GM12878 (cell line): ENCODE results near the gene ZNF592. TPM values are rescaled to one million over a fixed set of nuclear protein-coding genes. Genes with fewer than 3 reads are reported as not detected.

Experiments
- ATAC-seq: fragments of 200-7000 bp; cut with Tn5 transposase; 3 replicates; pipeline ENCODE4 v1.9.1; 2020; ENCODE audit warnings: mild to moderate bottlenecking, moderate library complexity
- BruUV-seq: library from RNA; stranded (reverse); fragments of 400-500 nt; replicated peaks from 2 replicates; lab custom pipeline; 2021; lab: Mats Ljungman, UMichigan
- CTCF ChIA-PET: fragments of 300-600 bp; sonication (Branson Sonifier 250); formaldehyde crosslinking; extraction: SDS; loops from one replicate; lab custom pipeline; 2021; ENCODE audit warnings: inconsistent platforms; lab: Yijun Ruan, JAX
- POLR2A ChIA-PET: fragments of 350-600 bp; formaldehyde crosslinking; extraction: SDS; loops from one replicate; lab custom pipeline; 2021; ENCODE audit warnings: inconsistent platforms; lab: Charles Lee
- RAD21 ChIA-PET: fragments of 300-600 bp; sonication (Branson Sonifier 250); formaldehyde crosslinking; loops from one replicate; lab custom pipeline; 2023; ENCODE audit warnings: antibody characterized with exemption; ENCODE audit not compliant: unreplicated experiment; lab: Charles Lee
- SMC1A ChIA-PET: fragments of 300-600 bp; sonication (Branson Sonifier 250); formaldehyde crosslinking; loops from one replicate; lab custom pipeline; 2023; ENCODE audit not compliant: unreplicated experiment, uncharacterized antibody; lab: Charles Lee
- DNase-seq: peaks from one replicate; pipeline ENCODE4 v3.0.0-alpha.2; 2011; ENCODE audit warnings: low read depth, low spot score
- FAIRE-seq: peaks from 3 replicates; lab custom pipeline; 2011; peaks lifted over from hg19 to GRCh38; lab: Jason Lieb, UNC
- H2AFZ ChIP-seq: 2 replicates; pipeline ENCODE4 v1.6.0; 2011; ENCODE audit warnings: low read depth, low read length, control low read depth; ENCODE audit not compliant: control insufficient read depth
- H3K27ac ChIP-seq: 2 replicates; pipeline ENCODE4 v1.5.1; 2011; ENCODE audit warnings: control low read depth; ENCODE audit not compliant: control insufficient read depth, insufficient read depth
- H3K27me3 ChIP-seq, 2 experiments: replicated peaks in 1 of 2; 2 replicates each; pipeline versions ENCODE4 v1.6.0 to v1.6.1; 2011; ENCODE audit warnings: low read length in 1 of 2; ENCODE audit not compliant: control insufficient read depth in 2 of 2, insufficient read depth in 2 of 2
- H3K36me3 ChIP-seq, 2 experiments: 2 replicates each; pipeline ENCODE4 v1.5.1; 2011; ENCODE audit warnings: low read length in 1 of 2; ENCODE audit not compliant: control insufficient read depth in 2 of 2, insufficient read depth in 2 of 2
- H3K4me1 ChIP-seq: 2 replicates; pipeline ENCODE4 v1.6.1; 2011; ENCODE audit warnings: mild to moderate bottlenecking, low read length, moderate library complexity, mixed read lengths; ENCODE audit not compliant: control insufficient read depth, insufficient read depth
- H3K4me2 ChIP-seq: 2 replicates; pipeline ENCODE4 v1.6.0; 2011; ENCODE audit warnings: control low read depth; ENCODE audit not compliant: control insufficient read depth, insufficient read depth
- H3K4me3 ChIP-seq: fragments of 200-600 bp; sonication (generic); 2 replicates; pipeline ENCODE4 v1.5.1; 2016
- H3K79me2 ChIP-seq: 2 replicates; pipeline ENCODE4 v1.6.0; 2011; ENCODE audit warnings: low read length; ENCODE audit not compliant: control insufficient read depth, insufficient read depth
- H3K9ac ChIP-seq: 2 replicates; pipeline ENCODE4 v1.8.0; 2011; ENCODE audit warnings: low read length, control low read depth, mixed read lengths; ENCODE audit not compliant: control insufficient read depth, insufficient read depth
- H3K9me3 ChIP-seq: replicated peaks from 3 replicates; pipeline ENCODE4 v1.5.1; 2011; ENCODE audit warnings: mild to moderate bottlenecking, low read length; ENCODE audit not compliant: control insufficient read depth, insufficient read depth
- H4K20me1 ChIP-seq: 2 replicates; pipeline ENCODE4 v1.6.0; 2011; ENCODE audit not compliant: control insufficient read depth, insufficient read depth
- ATF7 ChIP-seq: fragments of 450-650 bp; IDR thresholded peaks from 2 replicates; pipeline ENCODE4 v1.6.1; 2016; ENCODE audit warnings: low read depth, mild to moderate bottlenecking
- BHLHE40 ChIP-seq, 2 experiments: fragments of 450-650 bp in 1 of 2; IDR thresholded peaks; 2 replicates each; pipeline ENCODE4 v1.6.1; 2011 to 2017; ENCODE audit warnings: low read depth in 2 of 2, borderline replicate concordance in 1 of 2, improper control_type of control experiment in 1 of 2, low read length in 1 of 2, mild to moderate bottlenecking in 1 of 2
- BRCA1 ChIP-seq: IDR thresholded peaks from 2 replicates; pipeline ENCODE4 v1.6.1; 2011; ENCODE audit warnings: low read depth, low read length, improper control_type of control experiment
- DPF2 ChIP-seq: fragments of 450-650 bp; IDR thresholded peaks from 2 replicates; pipeline ENCODE4 v1.6.1; 2017; ENCODE audit warnings: mild to moderate bottlenecking
- IKZF1 ChIP-seq: fragments of 450-650 bp; conservative IDR thresholded peaks from 2 replicates; pipeline ENCODE4 v1.6.1; 2017; ENCODE audit warnings: antibody characterized with exemption, mild to moderate bottlenecking
- IKZF2 ChIP-seq, 2 experiments: fragments of 450-650 bp; IDR thresholded peaks; 2 replicates each; pipeline ENCODE4 v1.6.1; 2017; ENCODE audit warnings: mild to moderate bottlenecking in 2 of 2, moderate library complexity in 2 of 2
- MTA2 ChIP-seq: fragments of 450-650 bp; IDR thresholded peaks from 2 replicates; pipeline ENCODE4 v1.6.1; 2016; ENCODE audit warnings: low read depth, mild to moderate bottlenecking, moderate library complexity
- NFXL1 ChIP-seq: fragments of 450-650 bp; IDR thresholded peaks from 2 replicates; pipeline ENCODE4 v1.6.1; 2017; ENCODE audit warnings: antibody characterized with exemption, mild to moderate bottlenecking, borderline replicate concordance
- NR2C1 ChIP-seq: fragments of 450-650 bp; IDR thresholded peaks from 2 replicates; pipeline ENCODE4 v1.6.1; 2017; ENCODE audit warnings: antibody characterized with exemption, mild to moderate bottlenecking, moderate library complexity
- NR2F1 ChIP-seq: fragments of 450-650 bp; conservative IDR thresholded peaks from 2 replicates; pipeline ENCODE4 v1.6.1; 2017; ENCODE audit warnings: mild to moderate bottlenecking
- WGBS: methylation state at CpG from one replicate; pipeline ENCODE4 v1.1.6; 2016; ENCODE audit warnings: low lambda C conversion rate; ENCODE audit not compliant: insufficient replicate concordance, insufficient coverage; ENCODE audit errors: missing lambda C conversion rate; 5-methylcytosine and 5-hydroxymethylcytosine counted together
- in situ Hi-C: fragments of 300-500 bp; cut with MboI; formaldehyde crosslinking; loops from 9 replicates; pipeline ENCODE4 v1.14.3; 2018; ENCODE audit warnings: mixed read lengths
- intact Hi-C: fragments of 100-400 bp; cut with micrococcal nuclease; formaldehyde crosslinking; loops from one replicate; pipeline ENCODE4 v1.14.2; 2022; ENCODE audit not compliant: unreplicated experiment
- polyA plus RNA-seq, 11 experiments: library from polyadenylated mRNA; depleted of rRNA in 4 of 11; unstranded in 6 of 11; stranded (reverse) in 5 of 11; fragments of >200 nt; fragmentation: Nextera tagmentation in 4 of 11; fragmentation: Illumina TruSeq in 1 of 11; extraction: Ambion mirVana in 4 of 11; extraction: Trizol in 1 of 11; gene quantifications; 1 replicate in 1 of 11; 2 replicates in 10 of 11; pipeline versions ENCODE4 v1.2.1 to v1.2.3, GENCODE V29; 2011 to 2016; ENCODE audit warnings: inconsistent platforms in 2 of 11, missing spikeins in 2 of 11, low read depth in 1 of 11
- total RNA-seq, 4 experiments: library from RNA; depleted of rRNA in 3 of 4; stranded (reverse); fragments of >200 nt in 3 of 4; fragmentation: Illumina TruSeq in 1 of 4; extraction: Trizol in 1 of 4; gene quantifications; 2 replicates each; pipeline versions ENCODE4 v1.2.1 to v1.2.3, GENCODE V29; 2013 to 2021
- TF ChIP-seq, protein P1 (sequence below): fragments of 450-650 bp; IDR thresholded peaks from 2 replicates; pipeline ENCODE4 v1.6.1; 2016; ENCODE audit warnings: mild to moderate bottlenecking
- TF ChIP-seq, protein P2 (sequence below): fragments of 450-650 bp; IDR thresholded peaks from 2 replicates; pipeline ENCODE4 v1.6.1; 2017; ENCODE audit warnings: low read depth, mild to moderate bottlenecking, moderate library complexity
- TF ChIP-seq, protein P3 (sequence below): fragments of 450-650 bp; IDR thresholded peaks from 2 replicates; pipeline ENCODE4 v1.6.1; 2017; ENCODE audit warnings: mild to moderate bottlenecking, moderate library complexity

The ZNF592 gene
- total and polyA plus RNA-seq, 10 of the 15 experiments (the other 5 are each of a cell fraction or from before 2014, with no cell fraction given): 0.95 to 23.7 (median 8.6) TPM

DNA sequence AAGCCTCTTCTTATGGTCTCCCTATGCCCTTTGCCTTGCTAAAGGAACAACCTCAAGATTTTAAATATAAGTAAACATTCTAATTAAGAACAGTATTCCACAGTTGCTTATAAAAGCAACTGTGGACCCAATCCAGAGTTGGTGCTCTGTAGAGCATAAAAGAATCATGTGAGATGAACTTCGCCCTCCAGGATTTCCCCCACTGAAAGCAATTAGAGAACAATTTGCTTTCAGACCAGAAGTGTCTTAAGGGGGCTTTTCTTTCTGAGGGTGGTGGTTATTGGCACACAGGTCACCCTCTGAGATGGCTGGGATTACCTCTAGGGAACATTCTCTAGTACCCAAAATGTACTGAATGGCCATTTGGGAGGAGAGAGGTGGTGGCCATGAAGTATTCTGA, 10.6 kb downstream of the ZNF592 start:
- intact Hi-C loops (no loop called here), in situ Hi-C loops (no loop called here)
- Histone ChIP-seq H4K20me1 (peaks cover 5% of the 10 kb centered on the region), H3K4me2 (peak overlapping the region; percentile 46), H3K27me3 (no peaks in the 10 kb centered on the region), H3K9me3 (no peaks in the 10 kb centered on the region), H2AFZ (no peak overlapping the region), H3K4me3 (no peak overlapping the region), H3K36me3 (no peaks in the 10 kb centered on the region; a peak in 2 of 4 replicates), H3K27ac (no peak overlapping the region; the same call in 1 of the 2 replicates), H3K9ac (no peak overlapping the region), H3K4me1 (peaks cover 27% of the 10 kb centered on the region), H3K79me2 (peaks cover 95% of the 10 kb centered on the region)
- FAIRE-seq (no peak), DNase-seq (no peak), ATAC-seq (peak; percentile 58)
- ChIA-PET RAD21 (no interaction called here), CTCF (interaction anchor here (1.4 kb wide), 1 partner anchor 99 kb away, joined by 4 read pairs; no protein-coding TSS in a partner anchor), POLR2A (interaction anchor here (0.6 to 1.2 kb wide), 3 partner anchors 15 to 42 kb away, joined by 3 to 4 read pairs (median 4); no protein-coding TSS in a partner anchor), SMC1A (interaction anchor here (1.6 kb wide), 1 partner anchor 24 kb away, joined by 4 read pairs; no protein-coding TSS in a partner anchor)
- BruUV-seq: no TSS peak
- TF ChIP-seq NR2F1: peak; percentile 69
- peak in 1 of 2 experiments; percentile 47; a peak in 1 of 4 replicates for TF ChIP-seq BHLHE40 (IDR thresholded peaks at IDR 0.05; ENCODE audit: borderline replicate concordance in 1 of 2, low read depth in 2 of 2, low read length in 1 of 2)
- peak; percentile 34; the same call in 1 of the 2 replicates for TF ChIP-seq ATF7
- peak; percentile 42 to 57; a peak in 3 of 4 replicates for TF ChIP-seq IKZF2 (IDR thresholded peaks at IDR 0.05)
- peak; percentile 31 for TF ChIP-seq NR2C1
- TF ChIP-seq, protein P1, sequence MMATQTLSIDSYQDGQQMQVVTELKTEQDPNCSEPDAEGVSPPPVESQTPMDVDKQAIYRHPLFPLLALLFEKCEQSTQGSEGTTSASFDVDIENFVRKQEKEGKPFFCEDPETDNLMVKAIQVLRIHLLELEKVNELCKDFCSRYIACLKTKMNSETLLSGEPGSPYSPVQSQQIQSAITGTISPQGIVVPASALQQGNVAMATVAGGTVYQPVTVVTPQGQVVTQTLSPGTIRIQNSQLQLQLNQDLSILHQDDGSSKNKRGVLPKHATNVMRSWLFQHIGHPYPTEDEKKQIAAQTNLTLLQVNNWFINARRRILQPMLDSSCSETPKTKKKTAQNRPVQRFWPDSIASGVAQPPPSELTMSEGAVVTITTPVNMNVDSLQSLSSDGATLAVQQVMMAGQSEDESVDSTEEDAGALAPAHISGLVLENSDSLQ: peak; percentile 40; the same call in 1 of the 2 replicates
- TF ChIP-seq, protein P2, sequence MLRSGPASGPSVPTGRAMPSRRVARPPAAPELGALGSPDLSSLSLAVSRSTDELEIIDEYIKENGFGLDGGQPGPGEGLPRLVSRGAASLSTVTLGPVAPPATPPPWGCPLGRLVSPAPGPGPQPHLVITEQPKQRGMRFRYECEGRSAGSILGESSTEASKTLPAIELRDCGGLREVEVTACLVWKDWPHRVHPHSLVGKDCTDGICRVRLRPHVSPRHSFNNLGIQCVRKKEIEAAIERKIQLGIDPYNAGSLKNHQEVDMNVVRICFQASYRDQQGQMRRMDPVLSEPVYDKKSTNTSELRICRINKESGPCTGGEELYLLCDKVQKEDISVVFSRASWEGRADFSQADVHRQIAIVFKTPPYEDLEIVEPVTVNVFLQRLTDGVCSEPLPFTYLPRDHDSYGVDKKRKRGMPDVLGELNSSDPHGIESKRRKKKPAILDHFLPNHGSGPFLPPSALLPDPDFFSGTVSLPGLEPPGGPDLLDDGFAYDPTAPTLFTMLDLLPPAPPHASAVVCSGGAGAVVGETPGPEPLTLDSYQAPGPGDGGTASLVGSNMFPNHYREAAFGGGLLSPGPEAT: peak; percentile 57; the same call in 1 of the 2 replicates
- no peak for TF ChIP-seq NFXL1
- no peak for TF ChIP-seq BRCA1
- peak; percentile 82 for TF ChIP-seq MTA2
- 0 out of 2 replicates have a peak, but pooled peaks have one; percentile 39 for TF ChIP-seq DPF2
- peak; percentile 50 for TF ChIP-seq IKZF1
- TF ChIP-seq, protein P3, sequence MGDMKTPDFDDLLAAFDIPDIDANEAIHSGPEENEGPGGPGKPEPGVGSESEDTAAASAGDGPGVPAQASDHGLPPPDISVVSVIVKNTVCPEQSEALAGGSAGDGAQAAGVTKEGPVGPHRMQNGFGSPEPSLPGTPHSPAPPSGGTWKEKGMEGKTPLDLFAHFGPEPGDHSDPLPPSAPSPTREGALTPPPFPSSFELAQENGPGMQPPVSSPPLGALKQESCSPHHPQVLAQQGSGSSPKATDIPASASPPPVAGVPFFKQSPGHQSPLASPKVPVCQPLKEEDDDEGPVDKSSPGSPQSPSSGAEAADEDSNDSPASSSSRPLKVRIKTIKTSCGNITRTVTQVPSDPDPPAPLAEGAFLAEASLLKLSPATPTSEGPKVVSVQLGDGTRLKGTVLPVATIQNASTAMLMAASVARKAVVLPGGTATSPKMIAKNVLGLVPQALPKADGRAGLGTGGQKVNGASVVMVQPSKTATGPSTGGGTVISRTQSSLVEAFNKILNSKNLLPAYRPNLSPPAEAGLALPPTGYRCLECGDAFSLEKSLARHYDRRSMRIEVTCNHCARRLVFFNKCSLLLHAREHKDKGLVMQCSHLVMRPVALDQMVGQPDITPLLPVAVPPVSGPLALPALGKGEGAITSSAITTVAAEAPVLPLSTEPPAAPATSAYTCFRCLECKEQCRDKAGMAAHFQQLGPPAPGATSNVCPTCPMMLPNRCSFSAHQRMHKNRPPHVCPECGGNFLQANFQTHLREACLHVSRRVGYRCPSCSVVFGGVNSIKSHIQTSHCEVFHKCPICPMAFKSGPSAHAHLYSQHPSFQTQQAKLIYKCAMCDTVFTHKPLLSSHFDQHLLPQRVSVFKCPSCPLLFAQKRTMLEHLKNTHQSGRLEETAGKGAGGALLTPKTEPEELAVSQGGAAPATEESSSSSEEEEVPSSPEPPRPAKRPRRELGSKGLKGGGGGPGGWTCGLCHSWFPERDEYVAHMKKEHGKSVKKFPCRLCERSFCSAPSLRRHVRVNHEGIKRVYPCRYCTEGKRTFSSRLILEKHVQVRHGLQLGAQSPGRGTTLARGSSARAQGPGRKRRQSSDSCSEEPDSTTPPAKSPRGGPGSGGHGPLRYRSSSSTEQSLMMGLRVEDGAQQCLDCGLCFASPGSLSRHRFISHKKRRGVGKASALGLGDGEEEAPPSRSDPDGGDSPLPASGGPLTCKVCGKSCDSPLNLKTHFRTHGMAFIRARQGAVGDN: no peak
- 45% methylated on average over 1 of the region's 1 CpG for WGBS
